HG03280 (cell line): ENCODE results near the gene FAM131C.
"Not testable (repeated sequence)": the region's sequence is repeated elsewhere in the genome, so short reads cannot be mapped to it uniquely, and the experiment has no call there.

Experiments used
- ATAC-seq: cut with Tn5 transposase; IDR thresholded peaks from one replicate; pipeline ENCODE4 v1.9.1; 2021; ENCODE audit warnings: mild to moderate bottlenecking, moderate library complexity; ENCODE audit not compliant: unreplicated experiment

The FAM131C gene

DNA sequence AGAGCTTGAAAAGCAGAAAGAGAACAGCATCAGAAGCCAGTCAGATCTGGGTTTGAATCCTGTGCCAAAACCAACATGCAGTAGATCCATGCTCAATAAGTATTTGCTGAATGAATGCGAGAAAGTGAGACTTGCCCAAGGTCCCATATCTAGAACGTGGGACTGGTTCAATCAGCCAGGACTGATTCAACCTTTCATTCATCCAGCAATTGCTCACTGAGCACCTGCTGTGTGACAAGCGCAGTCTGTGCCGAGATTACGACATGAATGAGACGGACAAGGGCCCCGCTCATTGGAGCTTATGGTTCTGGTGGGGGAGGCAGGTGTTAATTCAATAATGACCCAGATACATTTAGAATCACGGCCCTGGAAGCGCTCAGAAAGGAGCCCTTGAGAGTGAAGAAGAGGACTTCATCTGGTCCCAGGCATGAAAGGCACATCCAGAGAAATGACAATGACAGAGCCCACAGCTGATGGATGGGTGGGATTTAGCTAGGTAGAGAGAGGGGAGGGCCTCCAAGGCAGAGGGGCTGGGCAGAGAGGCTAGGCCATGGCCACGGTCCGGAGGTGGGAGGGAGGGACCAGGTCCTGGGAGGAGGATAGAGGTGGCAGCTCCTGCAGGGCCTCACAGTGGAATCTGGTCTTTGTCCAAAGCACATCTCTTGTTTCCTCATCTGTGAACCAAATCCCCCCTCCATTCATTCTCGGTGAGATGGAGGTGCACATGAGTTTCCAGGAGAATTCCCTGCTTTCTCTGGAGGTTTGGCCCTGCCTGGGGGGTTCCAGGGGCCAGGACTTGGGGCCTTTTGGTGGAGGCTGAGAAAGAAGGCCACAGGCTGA lies 4.2 kb upstream of the FAM131C start:
- ATAC-seq: no peak

DNA sequence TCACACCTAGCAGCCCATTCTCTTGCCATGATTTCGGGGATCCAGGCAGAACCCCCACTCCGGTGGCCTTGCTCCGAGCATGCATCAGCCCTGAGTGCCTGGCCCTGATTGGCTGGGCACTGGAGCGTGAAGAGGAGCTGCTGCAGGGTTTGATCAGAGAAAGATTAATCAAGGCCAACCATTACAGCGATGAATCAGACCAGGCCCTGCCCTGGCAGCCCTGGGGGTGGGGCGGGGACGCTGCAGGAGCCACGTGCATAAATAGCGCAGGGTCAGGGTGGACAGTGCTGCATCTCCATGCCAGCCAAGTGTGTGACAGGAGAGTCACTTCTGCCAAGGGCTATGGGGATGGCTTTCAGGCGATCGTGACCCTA lies 3.4 kb upstream of the FAM131C start:
- ATAC-seq: no peak

DNA sequence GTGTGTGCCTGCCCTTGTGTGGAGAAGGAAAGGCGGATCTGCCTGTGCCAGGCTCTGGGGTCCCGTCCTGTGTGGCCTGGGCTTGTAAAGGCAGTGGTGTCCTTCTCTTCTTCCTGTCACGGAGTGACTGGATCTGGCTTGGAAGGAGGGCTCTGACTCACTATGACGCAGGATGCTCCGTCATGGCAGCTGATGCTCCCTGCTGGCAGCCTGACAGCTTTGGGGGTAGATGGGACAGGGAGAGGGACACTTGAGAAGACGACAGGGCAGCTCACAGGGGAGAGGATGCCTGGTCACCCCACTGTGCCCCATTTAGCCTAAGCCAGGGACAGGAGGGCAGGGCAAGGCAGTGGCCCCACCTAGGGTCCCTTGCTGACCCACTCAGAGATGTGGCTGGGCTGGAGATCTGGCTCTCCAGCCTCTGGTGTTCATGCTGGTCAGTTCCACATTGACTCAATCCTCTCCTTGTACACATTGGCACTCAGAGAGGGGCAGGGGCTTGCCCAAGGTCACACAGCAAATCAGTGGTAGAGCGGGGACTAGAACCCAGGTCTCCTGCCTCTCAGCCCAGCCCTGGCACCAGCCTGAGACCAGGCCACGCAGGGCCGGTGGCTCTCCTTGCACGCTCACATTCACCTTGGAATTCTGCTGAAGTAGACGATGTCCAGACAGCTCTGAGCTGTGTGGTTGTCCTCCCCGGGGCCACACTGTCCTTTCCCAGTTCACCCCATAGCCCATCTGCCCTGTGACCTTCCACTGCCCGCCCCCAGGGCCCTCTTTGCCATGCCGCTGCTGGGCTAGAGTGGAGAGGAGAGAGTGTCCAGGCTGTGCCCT lies 2.8 kb upstream of the FAM131C start:
- ATAC-seq: no peak

- no peak for ATAC-seq
These were observed 2.0 kb upstream of the FAM131C start for GRCh38 chr1:16075337-16076030.

- ATAC-seq: no peak
These were observed 766 bp upstream of the FAM131C start for GRCh38 chr1:16074217-16074616.

DNA sequence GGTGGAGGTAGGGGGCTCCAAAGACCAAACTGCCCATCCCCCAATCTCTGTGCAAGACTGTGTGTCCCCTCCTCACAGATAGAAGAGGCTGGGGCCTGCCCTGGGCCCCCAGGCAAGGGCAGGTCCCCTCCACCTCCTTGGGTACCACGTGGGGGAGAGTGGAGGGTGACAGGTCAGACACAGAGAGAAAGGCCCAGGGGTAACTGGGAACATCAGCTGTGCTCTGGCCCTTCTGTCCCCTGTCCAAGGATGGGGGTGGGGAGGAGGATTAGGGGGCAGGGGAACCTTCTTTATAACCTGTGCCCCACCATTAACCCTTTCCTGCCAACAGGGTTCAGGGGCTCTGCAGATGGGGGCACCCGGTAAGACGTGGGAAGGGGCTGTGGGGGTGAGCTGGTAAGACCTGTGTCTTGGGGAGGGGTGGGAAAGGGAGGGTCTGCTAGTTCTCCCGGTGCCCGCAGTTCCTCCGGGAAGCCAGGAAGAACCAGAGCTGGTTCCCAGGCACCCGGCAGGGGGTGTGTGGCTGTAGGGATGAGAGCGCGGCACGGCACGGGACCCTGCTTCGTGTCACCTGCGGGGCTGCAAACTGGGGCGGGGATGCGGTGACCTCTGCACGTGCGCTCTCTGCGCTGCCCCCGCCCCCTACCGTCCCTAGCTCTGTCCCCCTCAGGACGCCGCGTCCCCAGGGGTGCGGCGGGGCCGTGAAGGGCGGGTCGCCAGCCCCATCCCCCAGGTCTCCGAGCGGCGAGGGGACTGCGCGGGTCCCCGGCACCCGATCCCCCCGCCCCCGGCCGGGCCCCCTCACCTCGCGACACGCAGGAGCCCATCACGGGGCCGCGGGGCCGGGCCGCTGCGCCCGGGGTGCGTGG lies 601 bp downstream of the FAM131C start:
- ATAC-seq: peak; percentile 3

DNA sequence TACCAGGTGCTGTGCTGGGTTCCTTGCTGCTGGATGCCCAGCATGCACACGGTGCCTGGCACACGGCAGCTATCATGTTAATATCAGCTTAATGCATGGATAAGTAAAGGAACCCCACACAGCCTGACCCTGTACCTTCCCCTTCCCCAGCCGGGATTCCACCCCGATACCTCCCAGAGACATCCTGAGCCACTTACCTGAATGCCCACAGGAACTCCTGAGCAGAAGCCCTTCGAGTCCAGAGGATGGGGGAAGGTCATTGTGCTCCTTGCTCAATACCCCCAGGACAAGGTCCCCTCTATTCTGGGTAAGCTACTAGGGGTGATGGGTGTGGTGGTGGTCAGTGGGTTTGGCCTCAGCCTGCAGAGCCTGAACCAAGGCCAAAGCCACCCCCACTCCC lies 1.4 kb downstream of the FAM131C start:
- ATAC-seq: no peak

- ATAC-seq: no peak
These were observed 1.8 kb downstream of the FAM131C start for GRCh38 chr1:16071614-16072013.

- no peak for ATAC-seq
These were observed 2.7 kb downstream of the FAM131C start for GRCh38 chr1:16070640-16071355.

- ATAC-seq: no peak
These were observed 4.8 kb downstream of the FAM131C start for GRCh38 chr1:16068356-16069270.

DNA sequence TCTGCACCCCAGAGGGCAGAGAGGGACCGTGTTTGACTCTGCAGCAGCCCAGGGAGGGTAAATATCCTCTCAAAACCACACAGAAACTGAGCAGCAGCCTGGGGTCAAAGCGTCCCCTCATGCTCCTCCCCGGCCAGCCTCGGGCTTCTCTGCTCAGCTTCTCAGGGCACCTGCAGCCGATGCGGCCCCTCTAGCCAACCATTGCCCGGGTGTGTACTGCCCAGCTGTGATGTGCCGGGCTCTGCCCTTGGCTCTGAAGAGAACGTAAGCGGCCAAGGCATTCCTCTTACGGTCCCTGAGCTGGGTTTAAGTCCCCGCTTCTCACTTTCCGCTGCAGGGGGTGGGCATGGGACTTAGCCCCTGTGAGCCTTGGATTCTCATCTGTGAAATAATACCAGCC lies 5.5 kb downstream of the FAM131C start:
- ATAC-seq: no peak

- no peak for ATAC-seq
These were observed 6.2 kb downstream of the FAM131C start for GRCh38 chr1:16067127-16067768.

- ATAC-seq: no peak
These were observed 7.2 kb downstream of the FAM131C start for GRCh38 chr1:16066245-16066644.

DNA sequence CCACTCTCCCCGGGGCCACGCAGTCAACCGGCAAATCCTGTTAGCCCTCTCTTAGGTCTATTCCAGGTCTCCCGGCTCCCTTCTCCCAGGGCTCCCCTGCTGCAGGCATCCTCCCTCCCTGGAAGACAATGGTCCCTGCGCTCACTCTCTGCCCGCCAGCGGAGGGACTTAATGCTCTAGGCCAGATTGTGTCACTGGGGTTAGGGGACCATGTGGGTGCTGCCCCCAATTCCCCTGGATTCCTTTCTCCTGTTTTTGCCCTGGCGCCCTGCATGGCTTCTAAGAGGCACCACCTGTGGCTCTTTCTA lies 8.2 kb downstream of the FAM131C start:
- no peak for ATAC-seq

- no peak for ATAC-seq
These were observed 8.7 kb downstream of the FAM131C start for GRCh38 chr1:16064536-16065268.

GRCh38 chr1:16063921-16064320 lies 9.5 kb downstream of the FAM131C start:
- no peak for ATAC-seq

- ATAC-seq: no peak
These were observed 10.1 kb downstream of the FAM131C start for GRCh38 chr1:16063226-16063829.

GRCh38 chr1:16062687-16063075 lies 10.8 kb downstream of the FAM131C start:
- ATAC-seq: not testable (repeated sequence)
